ENCODE data around the gene C9orf152.
"Not testable (repeated sequence)": the region's sequence is repeated elsewhere in the genome, so short reads cannot be mapped to it uniquely, and the experiment has no call there.

The C9orf152 gene

DNA sequence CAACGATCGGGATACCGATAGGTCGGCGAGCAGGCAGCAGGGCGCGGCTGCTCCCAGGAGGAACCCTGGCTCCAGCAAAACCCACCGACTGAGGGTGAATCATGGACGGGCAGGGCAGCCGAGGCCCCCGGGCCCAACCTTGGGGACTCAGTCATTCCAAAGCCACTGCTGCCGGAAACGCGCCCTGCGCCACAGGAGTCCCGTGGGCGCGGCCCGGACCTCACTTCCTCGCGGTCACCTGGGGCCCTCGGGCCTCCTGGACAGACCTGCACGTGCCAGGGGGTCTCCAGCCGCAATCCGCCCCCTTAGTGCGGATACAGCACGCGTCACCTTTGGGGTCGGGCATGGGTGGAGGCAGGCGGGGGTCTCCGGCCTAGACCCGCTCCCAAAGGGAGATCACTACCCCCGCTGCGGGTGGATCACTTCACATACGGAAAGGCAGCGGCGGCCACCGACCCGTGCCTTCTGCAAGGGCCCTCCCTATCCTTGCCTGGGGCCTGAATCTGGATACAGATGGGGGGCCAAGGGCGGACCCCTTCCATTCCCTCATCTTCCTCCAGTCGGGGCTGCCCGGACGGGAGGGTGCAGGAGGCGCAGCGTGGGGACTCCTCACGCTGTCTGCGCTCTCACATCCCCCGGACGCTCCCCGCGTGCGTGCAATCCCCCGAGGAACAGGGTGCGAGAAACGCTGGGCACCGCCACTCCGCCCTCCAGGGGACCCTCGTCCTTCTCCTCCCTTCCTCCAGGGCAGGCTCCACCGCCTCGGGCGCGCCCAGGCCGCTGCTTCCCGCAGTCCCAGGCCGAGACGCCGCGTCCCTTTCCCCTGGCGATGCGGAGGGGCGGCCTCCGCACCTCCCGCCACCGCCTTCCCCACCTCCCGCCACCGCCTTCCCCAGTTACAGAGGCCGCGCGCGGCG lies 47.8 kb upstream of the C9orf152 start:
- H2AFZ ChIP-seq (ENCODE audit: low read depth, low read length): peak overlapping the region; percentile 17; the same call in 1 of the 2 replicates
- peaks cover 49% of the 10 kb centered on the region for H3K4me1 ChIP-seq (ENCODE audit: low read length)

DNA sequence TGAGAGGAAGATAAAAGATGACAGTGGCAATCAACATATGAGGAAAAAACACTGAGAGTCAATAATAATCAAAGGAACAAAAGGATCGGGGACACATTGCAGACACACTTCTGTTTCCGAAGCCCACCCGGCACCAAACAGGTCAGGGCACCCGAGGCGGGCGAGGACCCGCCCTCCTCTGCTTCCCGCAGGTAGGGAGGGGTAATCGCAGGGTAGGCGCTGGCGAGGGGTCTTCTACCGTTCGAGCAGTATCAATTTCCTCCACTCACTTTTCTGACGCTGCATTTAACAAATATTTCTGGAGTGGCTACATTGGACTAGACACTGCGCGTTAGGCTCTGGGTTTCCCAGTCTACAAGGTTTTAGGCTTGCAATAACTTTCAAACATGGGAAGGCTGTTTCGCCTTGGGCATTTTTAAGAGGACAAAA lies 47.1 kb upstream of the C9orf152 start:
- peak overlapping the region; percentile 87 for H3K4me2 ChIP-seq (ENCODE audit: low read length)
- TF ChIP-seq EZH2phosphoT487 (IDR thresholded peaks at IDR 0.05; ENCODE audit: low read depth): no peak
- TF ChIP-seq, protein P1, sequence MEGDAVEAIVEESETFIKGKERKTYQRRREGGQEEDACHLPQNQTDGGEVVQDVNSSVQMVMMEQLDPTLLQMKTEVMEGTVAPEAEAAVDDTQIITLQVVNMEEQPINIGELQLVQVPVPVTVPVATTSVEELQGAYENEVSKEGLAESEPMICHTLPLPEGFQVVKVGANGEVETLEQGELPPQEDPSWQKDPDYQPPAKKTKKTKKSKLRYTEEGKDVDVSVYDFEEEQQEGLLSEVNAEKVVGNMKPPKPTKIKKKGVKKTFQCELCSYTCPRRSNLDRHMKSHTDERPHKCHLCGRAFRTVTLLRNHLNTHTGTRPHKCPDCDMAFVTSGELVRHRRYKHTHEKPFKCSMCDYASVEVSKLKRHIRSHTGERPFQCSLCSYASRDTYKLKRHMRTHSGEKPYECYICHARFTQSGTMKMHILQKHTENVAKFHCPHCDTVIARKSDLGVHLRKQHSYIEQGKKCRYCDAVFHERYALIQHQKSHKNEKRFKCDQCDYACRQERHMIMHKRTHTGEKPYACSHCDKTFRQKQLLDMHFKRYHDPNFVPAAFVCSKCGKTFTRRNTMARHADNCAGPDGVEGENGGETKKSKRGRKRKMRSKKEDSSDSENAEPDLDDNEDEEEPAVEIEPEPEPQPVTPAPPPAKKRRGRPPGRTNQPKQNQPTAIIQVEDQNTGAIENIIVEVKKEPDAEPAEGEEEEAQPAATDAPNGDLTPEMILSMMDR (IDR thresholded peaks at IDR 0.05; ENCODE audit: low read depth, low read length): no peak
- peaks cover 46% of the 10 kb centered on the region for H3K4me1 ChIP-seq (ENCODE audit: low read length)
- H3K9me3 ChIP-seq (ENCODE audit: insufficient read depth, low read length): no peaks in the 10 kb centered on the region
- H3K9ac ChIP-seq (ENCODE audit: low read length): peak overlapping the region; percentile 99
- H3K27me3 ChIP-seq (ENCODE audit: low read depth, low read length): no peaks in the 10 kb centered on the region
- H3K79me2 ChIP-seq (ENCODE audit: low read length): peaks cover 76% of the 10 kb centered on the region
- H3K4me3 ChIP-seq (ENCODE audit: low read length): peak overlapping the region; percentile 96
- H3K36me3 ChIP-seq (replicated peaks; ENCODE audit: low read depth, low read length): peaks cover 26% of the 10 kb centered on the region
- peaks cover 52% of the 10 kb centered on the region for H4K20me1 ChIP-seq (ENCODE audit: insufficient read depth, low read length)
- H3K27ac ChIP-seq (ENCODE audit: low read length): peak overlapping the region; percentile 97
- H2AFZ ChIP-seq (ENCODE audit: low read depth, low read length): no peak overlapping the region

More for the DNA sequence above, 47.8 kb upstream of the C9orf152 start:
- H3K79me2 ChIP-seq (ENCODE audit: low read length): peaks cover 69% of the 10 kb centered on the region
- peak overlapping the region; percentile 96 for H3K4me3 ChIP-seq (ENCODE audit: low read length)
- H3K9ac ChIP-seq (ENCODE audit: low read length): peak overlapping the region; percentile 99
- H3K4me2 ChIP-seq (ENCODE audit: low read length): peak overlapping the region; percentile 87
- peaks cover 45% of the 10 kb centered on the region for H4K20me1 ChIP-seq (ENCODE audit: insufficient read depth, low read length)
- H3K9me3 ChIP-seq (ENCODE audit: insufficient read depth, low read length): no peaks in the 10 kb centered on the region
- no peak for TF ChIP-seq EZH2phosphoT487 (IDR thresholded peaks at IDR 0.05; ENCODE audit: low read depth)
- TF ChIP-seq, protein P1 (IDR thresholded peaks at IDR 0.05; ENCODE audit: low read depth, low read length): no peak
- H3K27me3 ChIP-seq (ENCODE audit: low read depth, low read length): no peaks in the 10 kb centered on the region
- peaks cover 19% of the 10 kb centered on the region for H3K36me3 ChIP-seq (replicated peaks; ENCODE audit: low read depth, low read length)
- peak overlapping the region; percentile 97 for H3K27ac ChIP-seq (ENCODE audit: low read length)

GRCh38 chr9:110254500-110254899 lies 46.5 kb upstream of the C9orf152 start:
- peaks cover 81% of the 10 kb centered on the region for H3K79me2 ChIP-seq (ENCODE audit: low read length)
- no peaks in the 10 kb centered on the region for H3K9me3 ChIP-seq (ENCODE audit: insufficient read depth, low read length)
- TF ChIP-seq, protein P1 (IDR thresholded peaks at IDR 0.05; ENCODE audit: low read depth, low read length): no peak
- TF ChIP-seq EZH2phosphoT487 (IDR thresholded peaks at IDR 0.05; ENCODE audit: low read depth): no peak
- peak overlapping the region; percentile 87 for H3K4me2 ChIP-seq (ENCODE audit: low read length)
- peaks cover 57% of the 10 kb centered on the region for H4K20me1 ChIP-seq (ENCODE audit: insufficient read depth, low read length)
- no peaks in the 10 kb centered on the region for H3K27me3 ChIP-seq (ENCODE audit: low read depth, low read length)
- no peak overlapping the region for H2AFZ ChIP-seq (ENCODE audit: low read depth, low read length)
- peak overlapping the region; percentile 96 for H3K4me3 ChIP-seq (ENCODE audit: low read length)
- H3K4me1 ChIP-seq (ENCODE audit: low read length): peaks cover 41% of the 10 kb centered on the region
- peaks cover 31% of the 10 kb centered on the region for H3K36me3 ChIP-seq (replicated peaks; ENCODE audit: low read depth, low read length)
- peak overlapping the region; percentile 99 for H3K9ac ChIP-seq (ENCODE audit: low read length)
- H3K27ac ChIP-seq (ENCODE audit: low read length): no peak overlapping the region; the same call in 1 of the 2 replicates

- H3K79me2 ChIP-seq (ENCODE audit: low read length): peaks cover 91% of the 10 kb centered on the region
- H2AFZ ChIP-seq (ENCODE audit: low read depth, low read length): no peak overlapping the region
- no peaks in the 10 kb centered on the region for H3K27me3 ChIP-seq (ENCODE audit: low read depth, low read length)
- no peak overlapping the region for H3K4me3 ChIP-seq (ENCODE audit: low read length)
- H3K27ac ChIP-seq (ENCODE audit: low read length): no peak overlapping the region
- H3K36me3 ChIP-seq (replicated peaks; ENCODE audit: low read depth, low read length): peaks cover 42% of the 10 kb centered on the region
- H3K9ac ChIP-seq (ENCODE audit: low read length): no peak overlapping the region
- H4K20me1 ChIP-seq (ENCODE audit: insufficient read depth, low read length): peaks cover 71% of the 10 kb centered on the region
- no peaks in the 10 kb centered on the region for H3K9me3 ChIP-seq (ENCODE audit: insufficient read depth, low read length)
- no peak overlapping the region for H3K4me2 ChIP-seq (ENCODE audit: low read length)
- H3K4me1 ChIP-seq (ENCODE audit: low read length): peaks cover 22% of the 10 kb centered on the region
- TF ChIP-seq EZH2phosphoT487 (IDR thresholded peaks at IDR 0.05; ENCODE audit: low read depth): no peak
- TF ChIP-seq, protein P1 (IDR thresholded peaks at IDR 0.05; ENCODE audit: low read depth, low read length): no peak
Measured at GRCh38 chr9:110252509-110253139, 44.7 kb upstream of the C9orf152 start.

- not testable (repeated sequence) for H3K4me3 ChIP-seq (ENCODE audit: low read length); H3K4me2 ChIP-seq (ENCODE audit: low read length); H3K9me3 ChIP-seq (ENCODE audit: insufficient read depth, low read length); H2AFZ ChIP-seq (ENCODE audit: low read depth, low read length); H3K27me3 ChIP-seq (ENCODE audit: low read depth, low read length); H3K27ac ChIP-seq (ENCODE audit: low read length); H3K9ac ChIP-seq (ENCODE audit: low read length)
- Histone ChIP-seq H4K20me1 (ENCODE audit: insufficient read depth, low read length) (peaks cover 77% of the 10 kb centered on the region), H3K36me3 (replicated peaks; ENCODE audit: low read depth, low read length) (peaks cover 49% of the 10 kb centered on the region), H3K4me1 (ENCODE audit: low read length) (peaks cover 18% of the 10 kb centered on the region), H3K79me2 (ENCODE audit: low read length) (peaks cover 91% of the 10 kb centered on the region)
Measured at GRCh38 chr9:110251770-110252169, 43.8 kb upstream of the C9orf152 start.

Data from OCI-LY3 (cell line).